HG03460 (cell line): Measurements from ENCODE around the gene ANKRD11.
"Not testable (repeated sequence)": the region's sequence is repeated elsewhere in the genome, so short reads cannot be mapped to it uniquely, and the experiment has no call there.

Experiments
- ATAC-seq: cut with Tn5 transposase; IDR thresholded peaks from one replicate; pipeline ENCODE4 v1.9.1; 2021; ENCODE audit not compliant: unreplicated experiment

The ANKRD11 gene

DNA sequence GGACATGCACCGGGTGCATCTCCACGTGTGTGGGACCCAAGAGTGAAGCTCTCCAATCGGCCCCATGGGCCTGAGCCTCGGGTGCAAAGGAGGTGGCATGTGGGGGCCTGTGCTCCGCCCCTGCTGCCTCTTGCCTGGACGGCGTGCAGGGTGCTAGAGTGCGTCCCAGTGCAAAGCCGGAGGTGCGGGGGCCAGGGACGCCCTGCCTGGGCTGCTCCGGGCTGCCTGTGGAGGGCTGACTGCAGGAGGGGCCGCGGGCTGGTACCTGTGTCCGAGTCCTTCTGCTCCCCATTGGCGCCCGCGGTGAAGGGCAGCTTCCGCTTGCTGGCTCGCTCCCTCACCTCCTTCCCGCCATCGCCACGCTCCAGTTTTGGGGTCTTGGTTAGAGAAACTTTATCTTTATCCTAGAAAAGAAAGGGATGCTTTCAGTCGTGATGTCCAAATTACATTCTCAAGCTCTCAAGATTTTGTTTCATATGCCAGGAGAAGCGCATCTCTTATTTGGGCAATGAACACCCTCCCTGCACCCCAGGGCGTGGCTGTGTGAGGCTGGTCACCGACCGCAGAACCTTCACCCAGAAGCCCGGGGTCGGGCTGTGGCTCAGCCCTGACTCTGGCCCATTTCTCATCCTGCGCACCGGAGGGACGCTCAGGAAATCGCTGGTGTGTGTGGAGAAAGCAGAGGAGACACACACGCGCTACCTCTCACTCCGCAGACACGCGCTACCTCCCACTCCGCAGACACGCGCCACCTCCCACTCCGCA is 185.2 kb downstream of the ANKRD11 start:
- ATAC-seq = no peak

GRCh38 chr16:89304181-89304851 is 186.0 kb downstream of the ANKRD11 start:
- ATAC-seq = no peak

- no peak for ATAC-seq
Observed at GRCh38 chr16:89303617-89304016, 186.7 kb downstream of the ANKRD11 start.

DNA sequence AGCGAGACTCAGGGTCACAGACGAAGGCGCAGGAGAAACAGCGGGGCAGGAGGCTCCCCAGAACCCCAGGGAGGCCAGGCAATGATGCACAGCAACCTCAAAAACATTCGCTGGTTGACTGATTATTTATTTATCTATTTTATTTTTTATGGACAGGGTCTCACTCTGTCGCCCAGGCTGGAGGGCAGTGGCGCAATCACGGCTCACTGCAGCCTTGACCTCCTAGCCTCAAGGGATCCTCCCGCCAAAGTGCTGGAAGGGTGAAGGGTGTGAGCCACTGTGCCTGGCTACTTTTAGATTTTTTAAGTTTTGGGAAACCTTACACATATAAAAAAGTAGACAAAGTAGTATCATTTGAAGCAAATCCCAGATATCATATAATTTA is 189.4 kb downstream of the ANKRD11 start:
- no peak for ATAC-seq

DNA sequence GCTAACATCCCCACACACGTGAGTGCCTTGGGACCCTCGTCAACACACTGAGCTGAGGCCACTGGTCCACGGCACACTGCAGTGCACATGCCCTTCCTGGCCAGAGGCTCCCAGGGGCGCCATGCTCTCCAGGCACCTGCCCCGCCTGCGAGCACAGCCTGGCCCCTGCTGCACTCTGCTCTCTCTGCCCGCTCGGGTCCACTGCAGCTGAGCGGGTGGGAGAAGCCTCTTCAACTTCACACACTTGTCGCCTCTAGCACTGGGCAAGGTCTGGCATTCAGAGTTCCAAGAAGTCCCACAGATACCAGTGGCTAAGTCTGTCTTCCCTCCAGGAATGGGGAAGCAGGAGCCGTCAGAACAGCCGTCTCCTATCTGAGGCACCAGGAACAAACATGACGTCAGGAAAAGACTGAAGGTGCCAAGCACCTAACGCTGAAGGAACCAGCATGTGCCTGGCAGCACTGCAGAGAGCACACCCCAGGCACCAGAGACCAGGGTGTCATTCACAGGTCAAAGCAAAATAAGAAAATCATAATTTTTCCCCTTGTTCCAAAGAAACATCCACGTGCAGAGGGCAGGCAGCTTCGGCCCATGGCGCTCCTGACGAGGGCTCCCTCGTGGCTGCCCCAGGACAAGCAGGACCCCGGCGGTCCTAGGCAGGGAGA is 189.9 kb downstream of the ANKRD11 start:
- ATAC-seq = no peak

- not testable (repeated sequence) for ATAC-seq
Observed at GRCh38 chr16:89299357-89300111, 190.8 kb downstream of the ANKRD11 start.

DNA sequence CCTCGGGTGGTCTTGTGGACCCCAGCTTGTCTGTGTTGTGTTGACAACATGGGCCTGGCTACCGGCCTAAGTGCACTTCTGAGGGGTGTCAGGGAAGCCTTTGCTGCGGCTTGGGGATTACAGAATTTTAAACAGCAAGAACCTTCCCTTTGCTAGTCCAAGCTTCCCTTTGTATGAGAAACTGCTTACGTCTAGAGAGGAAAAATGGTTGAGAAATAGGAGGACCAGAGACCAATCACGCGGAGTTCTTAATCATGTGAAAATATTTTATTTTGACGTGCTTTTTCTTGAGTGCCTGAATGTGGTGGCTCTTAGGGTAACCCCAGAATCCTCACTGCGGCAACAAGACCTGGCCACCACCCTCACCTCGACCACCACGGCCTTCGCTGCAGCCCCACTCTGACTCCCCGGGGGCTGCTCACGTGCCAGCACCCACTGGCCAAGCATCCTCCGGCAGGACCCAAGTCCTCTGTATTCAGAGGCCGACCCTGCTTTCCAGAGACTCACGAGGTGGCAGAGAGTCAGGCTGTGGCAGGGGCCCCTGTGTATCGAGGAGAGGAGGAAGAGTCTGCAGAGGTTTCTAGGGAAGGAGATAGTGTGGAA is 191.6 kb downstream of the ANKRD11 start:
- no peak for ATAC-seq

DNA sequence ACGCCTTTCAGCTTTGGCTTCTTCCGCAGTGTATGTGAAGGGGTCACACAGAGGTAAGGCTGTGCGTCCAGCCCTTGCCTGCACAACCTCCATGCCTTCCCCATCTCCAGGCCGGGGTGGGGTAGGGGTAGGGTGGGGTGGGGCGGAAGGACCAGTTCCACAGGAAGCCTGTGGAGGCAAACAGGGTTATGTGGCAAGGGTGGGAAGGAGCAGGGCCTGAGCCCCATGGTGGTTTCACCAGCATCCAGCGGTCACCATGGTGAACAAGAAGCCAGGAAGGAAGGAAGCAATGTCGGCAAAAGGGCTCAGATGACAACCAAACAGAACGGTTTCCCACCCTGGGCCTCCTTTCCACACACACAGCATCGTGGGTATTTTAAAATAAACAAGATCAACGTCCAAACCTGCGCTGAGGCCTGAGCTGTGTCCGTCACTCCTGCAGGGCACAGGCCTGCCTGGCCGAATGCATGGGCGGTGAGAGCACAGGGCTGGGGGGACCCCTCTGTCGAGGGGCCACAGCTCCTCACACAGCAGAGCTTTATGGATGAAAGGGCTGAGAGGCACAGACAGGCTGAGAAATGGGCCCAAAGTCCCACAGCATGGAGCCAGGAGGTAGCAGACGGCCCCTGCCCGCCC is 192.3 kb downstream of the ANKRD11 start:
- ATAC-seq = no peak

DNA sequence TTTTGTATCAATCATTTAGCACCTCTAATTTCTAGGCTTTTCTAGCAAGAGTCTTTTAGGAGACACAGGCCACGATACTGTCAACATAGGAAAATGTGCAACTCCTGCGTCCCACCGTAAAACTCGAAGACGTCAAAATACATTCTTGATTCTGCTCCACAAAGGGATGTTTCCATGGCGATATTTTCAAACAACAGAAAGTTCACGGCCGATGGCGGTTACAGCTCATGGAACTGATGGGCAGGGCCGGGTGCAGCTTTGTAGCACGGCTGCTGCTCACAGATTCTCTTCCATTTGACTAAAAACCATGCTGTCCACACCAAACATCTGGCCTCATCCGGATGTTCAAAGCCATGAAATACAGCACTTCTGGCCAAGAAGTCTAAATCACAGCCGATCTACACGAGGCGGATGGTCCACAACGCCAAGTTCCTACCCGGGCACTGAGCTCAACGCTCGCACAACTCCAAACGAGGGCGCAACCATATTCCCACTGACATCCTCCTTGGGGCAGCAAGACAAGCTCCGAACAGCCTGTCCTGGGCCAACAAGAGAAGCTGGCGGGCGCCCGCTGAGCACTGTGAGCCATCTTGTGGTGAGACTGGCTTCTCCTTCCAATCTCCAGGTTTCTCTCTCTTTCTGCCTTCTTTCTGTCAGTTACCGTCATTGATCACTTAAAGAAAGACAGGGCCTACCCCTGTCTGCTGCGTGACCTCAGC is 193.0 kb downstream of the ANKRD11 start:
- ATAC-seq = no peak

- no peak for ATAC-seq
Observed at GRCh38 chr16:89295915-89296314, 194.4 kb downstream of the ANKRD11 start.

DNA sequence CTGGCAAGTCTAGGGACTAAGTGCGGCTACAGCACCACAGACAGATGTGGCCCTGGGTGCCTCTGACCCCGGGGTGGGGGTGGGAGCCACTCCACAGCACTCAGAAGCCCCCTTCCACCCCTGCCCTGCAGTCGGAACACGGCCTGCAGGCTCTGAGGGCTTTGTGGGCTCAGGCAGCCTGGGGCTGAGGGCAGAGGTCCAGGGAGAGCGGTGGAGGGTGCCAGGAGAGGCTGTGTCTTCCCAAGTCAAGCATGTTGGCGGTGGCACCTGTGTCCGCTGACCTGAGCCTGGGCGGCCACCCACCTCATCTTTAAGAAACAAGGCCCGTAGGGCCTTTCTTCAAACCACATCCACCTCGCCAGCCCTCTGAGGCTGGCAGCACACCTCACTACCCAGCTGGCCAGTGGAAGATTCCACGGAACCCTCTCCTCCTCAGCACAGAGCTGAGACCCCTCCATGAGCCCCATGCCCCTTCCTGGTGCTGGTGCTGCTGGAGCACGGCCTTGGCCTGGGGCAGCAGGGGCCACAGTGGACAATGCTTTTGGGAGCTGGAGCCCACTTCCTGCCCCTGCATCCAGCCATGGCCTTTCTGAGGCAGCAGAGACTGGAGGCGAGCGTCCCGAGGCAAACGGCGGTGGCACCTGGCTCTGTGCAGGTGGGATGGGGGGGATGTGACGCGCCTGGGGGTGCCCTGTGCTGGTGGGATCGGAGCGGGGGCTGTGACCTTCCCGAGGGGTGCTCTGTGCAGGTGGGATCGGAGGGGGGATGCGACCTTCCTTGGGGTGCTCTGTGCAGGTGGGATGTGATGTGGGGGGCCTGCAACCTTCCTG is 195.1 kb downstream of the ANKRD11 start:
- no peak for ATAC-seq

- ATAC-seq = no peak
Observed at GRCh38 chr16:89294486-89294885, 195.9 kb downstream of the ANKRD11 start.

GRCh38 chr16:89293276-89294143 is 196.9 kb downstream of the ANKRD11 start:
- ATAC-seq = no peak

- no peak for ATAC-seq
Observed at GRCh38 chr16:89292443-89293078, 197.8 kb downstream of the ANKRD11 start.

GRCh38 chr16:89291776-89292175 is 198.6 kb downstream of the ANKRD11 start:
- ATAC-seq = no peak

DNA sequence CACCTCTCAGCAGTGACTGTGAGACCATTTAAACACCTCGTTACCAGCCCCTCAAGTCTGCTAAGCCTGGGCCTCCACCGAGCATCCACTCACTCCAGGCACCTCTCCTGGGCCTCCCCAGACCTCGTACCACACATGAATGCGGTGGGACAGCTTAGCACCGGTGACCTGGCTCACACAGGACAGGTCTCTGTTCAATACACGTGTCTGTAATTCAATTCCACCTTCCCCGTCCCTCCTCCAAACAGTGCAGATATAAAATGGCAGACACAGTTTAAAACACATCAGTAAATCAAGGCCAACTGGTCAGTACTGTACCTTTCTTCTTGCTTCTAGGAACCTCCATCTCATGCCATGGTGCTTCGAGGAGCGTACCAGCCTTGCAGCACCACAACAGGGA is 199.0 kb downstream of the ANKRD11 start:
- ATAC-seq = no peak

DNA sequence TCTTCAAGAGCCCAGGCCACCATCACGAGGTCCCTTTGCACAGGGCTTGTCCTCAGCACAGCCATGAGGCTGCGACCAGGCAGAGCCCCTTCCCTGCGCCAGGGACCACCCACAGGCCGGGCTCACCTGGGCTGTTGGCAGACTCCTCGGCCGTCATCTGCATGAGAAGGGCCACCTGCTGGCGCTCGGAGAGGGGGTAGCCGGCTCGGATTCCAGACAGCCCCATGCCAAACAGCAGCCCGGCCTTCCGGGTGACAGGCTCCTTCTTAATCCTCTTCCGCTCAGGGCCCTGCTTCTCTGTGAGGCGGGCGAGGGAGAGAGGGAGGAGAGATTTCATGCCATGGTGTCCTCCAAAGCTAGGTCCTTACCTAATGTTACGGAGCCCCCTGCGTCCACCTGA is 199.5 kb downstream of the ANKRD11 start:
- no peak for ATAC-seq

DNA sequence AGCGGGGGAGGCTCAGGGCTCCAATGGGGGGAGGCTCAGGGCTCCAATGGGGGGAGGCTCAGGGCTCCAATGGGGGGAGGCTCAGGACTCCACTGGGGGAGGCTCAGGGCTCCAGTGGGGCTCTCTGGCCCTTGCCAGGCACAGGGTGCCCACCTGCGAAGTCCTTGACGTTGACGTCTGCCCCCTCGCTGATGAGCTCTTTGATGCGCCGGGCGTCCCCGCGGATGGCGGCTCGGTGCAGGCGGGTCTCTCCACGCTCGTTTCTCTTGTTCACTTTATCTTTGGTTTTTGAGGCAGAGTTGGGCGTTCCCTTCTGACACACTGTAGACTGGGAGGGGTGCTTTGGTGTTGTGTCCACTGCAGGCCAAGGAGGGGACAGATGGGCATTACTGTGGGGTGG is 199.9 kb downstream of the ANKRD11 start:
- no peak for ATAC-seq
